WTC11 (cell line): ENCODE results near the gene TMEM184A. TPM values are rescaled to one million over a fixed set of nuclear protein-coding genes. Genes with fewer than 3 reads are reported as not detected.

Experiments used
- ATAC-seq: fragments of 200-7000 bp; cut with Tn5 transposase; 2 replicates; pipeline ENCODE4 v1.10.0; 2021; ENCODE audit warnings: mild to moderate bottlenecking, moderate library complexity
- CTCF ChIA-PET: fragments of 300-600 bp; sonication (Branson Sonifier 250); formaldehyde crosslinking; loops from one replicate; lab custom pipeline; 2021; ENCODE audit warnings: antibody characterized with exemption; lab: Charles Lee
- POLR2A ChIA-PET: fragments of 350-600 bp; sonication (Branson Sonifier 250); formaldehyde crosslinking; loops from one replicate; lab custom pipeline; 2021; ENCODE audit warnings: antibody characterized with exemption; lab: Charles Lee
- DNase-seq: peaks from one replicate; pipeline ENCODE4 v3.0.0; 2021; ENCODE audit warnings: low spot score
- H3K27ac Mint-ChIP-seq: 2 replicates; pipeline ENCODE4 v1.8.0; 2021; ENCODE audit warnings: mixed read lengths
- H3K27me3 Mint-ChIP-seq: 2 replicates; pipeline ENCODE4 v1.8.0; 2021; ENCODE audit warnings: low read depth, mild to moderate bottlenecking, moderate library complexity, mixed read lengths
- H3K36me3 Mint-ChIP-seq: 2 replicates; pipeline ENCODE4 v1.8.0; 2021; ENCODE audit warnings: mixed read lengths
- H3K4me1 Mint-ChIP-seq: 2 replicates; pipeline ENCODE4 v1.8.0; 2022; ENCODE audit warnings: mixed read lengths
- H3K4me3 Mint-ChIP-seq: 2 replicates; pipeline ENCODE4 v1.8.0; 2021; ENCODE audit warnings: mild to moderate bottlenecking, moderate library complexity, mixed read lengths
- H3K9me3 Mint-ChIP-seq: 2 replicates; pipeline ENCODE4 v1.8.0; 2021; ENCODE audit warnings: mixed read lengths
- CREM ChIP-seq: sonication (generic); formaldehyde crosslinking; IDR thresholded peaks from 2 replicates; pipeline ENCODE4 v1.8.1; 2022; ENCODE audit warnings: mild to moderate bottlenecking, missing genetic modification reagents, moderate library complexity
- JUN ChIP-seq: sonication (generic); formaldehyde crosslinking; IDR thresholded peaks from 2 replicates; pipeline ENCODE4 v1.8.0; 2023; ENCODE audit warnings: mild to moderate bottlenecking, missing genetic modification reagents
- KAT7 ChIP-seq: sonication (generic); formaldehyde crosslinking; IDR thresholded peaks from 2 replicates; pipeline ENCODE4 v1.8.1; 2023; ENCODE audit warnings: missing genetic modification reagents, mild to moderate bottlenecking, borderline replicate concordance
- MXD4 ChIP-seq: fragments of 250-450 bp; sonication (Bioruptor Pico); IDR thresholded peaks from 2 replicates; pipeline ENCODE4 v1.8.0; 2021; ENCODE audit warnings: mild to moderate bottlenecking, moderate library complexity, borderline replicate concordance
- NFYB ChIP-seq: sonication (generic); formaldehyde crosslinking; conservative IDR thresholded peaks from 2 replicates; pipeline ENCODE4 v1.8.0; 2022; ENCODE audit warnings: low read depth, missing genetic modification reagents
- NR3C1 ChIP-seq: sonication (generic); formaldehyde crosslinking; conservative IDR thresholded peaks from 2 replicates; pipeline ENCODE4 v1.8.1; 2023; ENCODE audit warnings: low read depth, mild to moderate bottlenecking, missing genetic modification reagents
- SMAD3 ChIP-seq: sonication (generic); formaldehyde crosslinking; IDR thresholded peaks from 2 replicates; pipeline ENCODE4 v1.8.0; 2022; ENCODE audit warnings: missing genetic modification reagents, mild to moderate bottlenecking, borderline replicate concordance
- TCF7 ChIP-seq: sonication (generic); formaldehyde crosslinking; IDR thresholded peaks from 2 replicates; pipeline ENCODE4 v1.8.0; 2022; ENCODE audit warnings: mild to moderate bottlenecking, low read depth, missing genetic modification reagents, moderate library complexity
- ZNF396 ChIP-seq: fragments of 250-450 bp; sonication (Bioruptor Pico); IDR thresholded peaks from 2 replicates; pipeline ENCODE4 v1.8.0; 2021; ENCODE audit warnings: mild to moderate bottlenecking, moderate library complexity, borderline replicate concordance
- total RNA-seq: library from RNA; stranded (reverse); gene quantifications from 3 replicates; pipeline ENCODE4 v1.2.3, GENCODE V29; 2021
- TF ChIP-seq, protein P1 (sequence below): sonication (generic); formaldehyde crosslinking; IDR thresholded peaks from 2 replicates; pipeline ENCODE4 v1.8.1; 2023; ENCODE audit warnings: mild to moderate bottlenecking, moderate library complexity, missing genetic modification reagents
- TF ChIP-seq, protein P2 (sequence below): sonication (generic); formaldehyde crosslinking; IDR thresholded peaks from 2 replicates; pipeline ENCODE4 v1.8.1; 2023; ENCODE audit warnings: mild to moderate bottlenecking, missing genetic modification reagents, moderate library complexity
- TF ChIP-seq, protein P3 (sequence below): fragments of 250-450 bp; sonication (Bioruptor Pico); IDR thresholded peaks from 2 replicates; pipeline ENCODE4 v1.9.0; 2021; ENCODE audit warnings: mild to moderate bottlenecking, borderline replicate concordance
- TF ChIP-seq, protein P4 (sequence below): fragments of 250-450 bp; sonication (Bioruptor Pico); IDR thresholded peaks from 2 replicates; pipeline ENCODE4 v1.9.0; 2021; ENCODE audit warnings: mild to moderate bottlenecking
- TF ChIP-seq, protein P5 (sequence below): sonication (generic); formaldehyde crosslinking; IDR thresholded peaks from 2 replicates; pipeline ENCODE4 v1.8.1; 2022; ENCODE audit warnings: mild to moderate bottlenecking, moderate library complexity, missing genetic modification reagents
- TF ChIP-seq, protein P6 (sequence below): fragments of 250-450 bp; sonication (Bioruptor Pico); IDR thresholded peaks from 2 replicates; pipeline ENCODE4 v1.9.0; 2021; ENCODE audit warnings: moderate library complexity, mild to moderate bottlenecking, inconsistent platforms, borderline replicate concordance

The TMEM184A gene
- total RNA-seq, 1 experiment from 2014 or later, result 1.4 TPM

DNA sequence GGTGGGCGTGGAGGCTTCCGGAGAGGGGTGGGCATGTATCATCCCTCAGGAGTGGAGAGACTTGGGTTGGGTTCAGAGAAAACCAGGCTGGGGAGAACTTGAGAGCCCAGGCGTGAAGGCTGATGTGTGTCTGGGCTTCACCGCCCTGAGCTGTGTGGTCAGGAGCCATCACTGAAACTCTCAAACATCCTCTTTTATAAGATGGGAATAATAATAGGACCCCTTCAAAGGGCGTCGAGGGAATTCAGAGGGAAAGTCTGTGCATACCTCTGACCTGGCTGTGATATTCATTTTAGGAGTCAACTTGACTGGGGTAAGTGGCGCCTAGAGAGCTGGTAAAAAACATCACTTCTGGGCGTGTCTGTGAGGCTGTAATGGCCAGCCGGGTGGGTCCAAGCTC is 34.9 kb upstream of the TMEM184A start (continued):
- TF ChIP-seq, protein P1, sequence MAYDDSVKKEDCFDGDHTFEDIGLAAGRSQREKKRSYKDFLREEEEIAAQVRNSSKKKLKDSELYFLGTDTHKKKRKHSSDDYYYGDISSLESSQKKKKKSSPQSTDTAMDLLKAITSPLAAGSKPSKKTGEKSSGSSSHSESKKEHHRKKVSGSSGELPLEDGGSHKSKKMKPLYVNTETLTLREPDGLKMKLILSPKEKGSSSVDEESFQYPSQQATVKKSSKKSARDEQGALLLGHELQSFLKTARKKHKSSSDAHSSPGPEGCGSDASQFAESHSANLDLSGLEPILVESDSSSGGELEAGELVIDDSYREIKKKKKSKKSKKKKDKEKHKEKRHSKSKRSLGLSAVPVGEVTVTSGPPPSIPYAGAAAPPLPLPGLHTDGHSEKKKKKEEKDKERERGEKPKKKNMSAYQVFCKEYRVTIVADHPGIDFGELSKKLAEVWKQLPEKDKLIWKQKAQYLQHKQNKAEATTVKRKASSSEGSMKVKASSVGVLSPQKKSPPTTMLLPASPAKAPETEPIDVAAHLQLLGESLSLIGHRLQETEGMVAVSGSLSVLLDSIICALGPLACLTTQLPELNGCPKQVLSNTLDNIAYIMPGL (CRISPR knock-in tag), result no peak
- TF ChIP-seq NR3C1 (CRISPR knock-in tag), result no peak
- TF ChIP-seq, protein P2, sequence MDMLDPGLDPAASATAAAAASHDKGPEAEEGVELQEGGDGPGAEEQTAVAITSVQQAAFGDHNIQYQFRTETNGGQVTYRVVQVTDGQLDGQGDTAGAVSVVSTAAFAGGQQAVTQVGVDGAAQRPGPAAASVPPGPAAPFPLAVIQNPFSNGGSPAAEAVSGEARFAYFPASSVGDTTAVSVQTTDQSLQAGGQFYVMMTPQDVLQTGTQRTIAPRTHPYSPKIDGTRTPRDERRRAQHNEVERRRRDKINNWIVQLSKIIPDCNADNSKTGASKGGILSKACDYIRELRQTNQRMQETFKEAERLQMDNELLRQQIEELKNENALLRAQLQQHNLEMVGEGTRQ (CRISPR knock-in tag), result no peak

DNA sequence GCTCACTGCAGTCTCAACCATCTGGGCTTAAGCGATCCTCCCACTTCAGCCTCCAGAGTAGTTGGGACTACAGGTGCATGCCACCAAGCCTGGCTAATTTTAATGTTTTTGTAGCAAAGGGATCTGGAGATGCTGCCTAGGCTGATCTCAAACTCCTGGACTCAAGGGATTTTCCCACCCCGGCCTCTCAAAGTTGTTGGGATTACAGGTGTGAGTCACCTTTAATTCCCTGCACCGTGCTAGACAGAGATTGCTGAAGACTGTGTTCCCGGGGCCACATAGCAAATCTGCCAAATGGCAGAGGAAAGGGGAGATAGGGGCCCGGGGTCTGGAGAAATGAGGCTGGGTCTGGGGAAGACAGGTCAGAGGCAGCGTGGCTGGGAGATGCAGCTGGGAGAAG is 34.5 kb upstream of the TMEM184A start:
- ChIA-PET CTCF (interaction anchor here (0.6 kb wide), 1 partner anchor 177 kb away, joined by 3 read pairs; no protein-coding TSS in a partner anchor), POLR2A (no interaction called here)
- Mint-ChIP-seq H3K27ac (no peak overlapping the region), H3K36me3 (peaks cover 11% of the 10 kb centered on the region), H3K9me3 (peaks cover 16% of the 10 kb centered on the region), H3K4me3 (no peak overlapping the region), H3K4me1 (peaks cover 3% of the 10 kb centered on the region), H3K27me3 (no peaks in the 10 kb centered on the region; the same call in 1 of the 2 replicates)
- no peak for ATAC-seq
- DNase-seq, result no peak
- no peak for TF ChIP-seq KAT7 (CRISPR knock-in tag)
- TF ChIP-seq ZNF396 (CRISPR knock-in tag), result no peak
- no peak for TF ChIP-seq SMAD3
- TF ChIP-seq, protein P3, sequence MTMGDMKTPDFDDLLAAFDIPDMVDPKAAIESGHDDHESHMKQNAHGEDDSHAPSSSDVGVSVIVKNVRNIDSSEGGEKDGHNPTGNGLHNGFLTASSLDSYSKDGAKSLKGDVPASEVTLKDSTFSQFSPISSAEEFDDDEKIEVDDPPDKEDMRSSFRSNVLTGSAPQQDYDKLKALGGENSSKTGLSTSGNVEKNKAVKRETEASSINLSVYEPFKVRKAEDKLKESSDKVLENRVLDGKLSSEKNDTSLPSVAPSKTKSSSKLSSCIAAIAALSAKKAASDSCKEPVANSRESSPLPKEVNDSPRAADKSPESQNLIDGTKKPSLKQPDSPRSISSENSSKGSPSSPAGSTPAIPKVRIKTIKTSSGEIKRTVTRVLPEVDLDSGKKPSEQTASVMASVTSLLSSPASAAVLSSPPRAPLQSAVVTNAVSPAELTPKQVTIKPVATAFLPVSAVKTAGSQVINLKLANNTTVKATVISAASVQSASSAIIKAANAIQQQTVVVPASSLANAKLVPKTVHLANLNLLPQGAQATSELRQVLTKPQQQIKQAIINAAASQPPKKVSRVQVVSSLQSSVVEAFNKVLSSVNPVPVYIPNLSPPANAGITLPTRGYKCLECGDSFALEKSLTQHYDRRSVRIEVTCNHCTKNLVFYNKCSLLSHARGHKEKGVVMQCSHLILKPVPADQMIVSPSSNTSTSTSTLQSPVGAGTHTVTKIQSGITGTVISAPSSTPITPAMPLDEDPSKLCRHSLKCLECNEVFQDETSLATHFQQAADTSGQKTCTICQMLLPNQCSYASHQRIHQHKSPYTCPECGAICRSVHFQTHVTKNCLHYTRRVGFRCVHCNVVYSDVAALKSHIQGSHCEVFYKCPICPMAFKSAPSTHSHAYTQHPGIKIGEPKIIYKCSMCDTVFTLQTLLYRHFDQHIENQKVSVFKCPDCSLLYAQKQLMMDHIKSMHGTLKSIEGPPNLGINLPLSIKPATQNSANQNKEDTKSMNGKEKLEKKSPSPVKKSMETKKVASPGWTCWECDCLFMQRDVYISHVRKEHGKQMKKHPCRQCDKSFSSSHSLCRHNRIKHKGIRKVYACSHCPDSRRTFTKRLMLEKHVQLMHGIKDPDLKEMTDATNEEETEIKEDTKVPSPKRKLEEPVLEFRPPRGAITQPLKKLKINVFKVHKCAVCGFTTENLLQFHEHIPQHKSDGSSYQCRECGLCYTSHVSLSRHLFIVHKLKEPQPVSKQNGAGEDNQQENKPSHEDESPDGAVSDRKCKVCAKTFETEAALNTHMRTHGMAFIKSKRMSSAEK (CRISPR knock-in tag), result no peak
- no peak for TF ChIP-seq MXD4
- TF ChIP-seq, protein P4, sequence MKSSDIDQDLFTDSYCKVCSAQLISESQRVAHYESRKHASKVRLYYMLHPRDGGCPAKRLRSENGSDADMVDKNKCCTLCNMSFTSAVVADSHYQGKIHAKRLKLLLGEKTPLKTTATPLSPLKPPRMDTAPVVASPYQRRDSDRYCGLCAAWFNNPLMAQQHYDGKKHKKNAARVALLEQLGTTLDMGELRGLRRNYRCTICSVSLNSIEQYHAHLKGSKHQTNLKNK (CRISPR knock-in tag), result no peak
- TF ChIP-seq, protein P2 (CRISPR knock-in tag), result no peak
- TF ChIP-seq, protein P5, sequence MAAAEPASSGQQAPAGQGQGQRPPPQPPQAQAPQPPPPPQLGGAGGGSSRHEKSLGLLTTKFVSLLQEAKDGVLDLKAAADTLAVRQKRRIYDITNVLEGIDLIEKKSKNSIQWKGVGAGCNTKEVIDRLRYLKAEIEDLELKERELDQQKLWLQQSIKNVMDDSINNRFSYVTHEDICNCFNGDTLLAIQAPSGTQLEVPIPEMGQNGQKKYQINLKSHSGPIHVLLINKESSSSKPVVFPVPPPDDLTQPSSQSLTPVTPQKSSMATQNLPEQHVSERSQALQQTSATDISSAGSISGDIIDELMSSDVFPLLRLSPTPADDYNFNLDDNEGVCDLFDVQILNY (CRISPR knock-in tag), result no peak
- TF ChIP-seq JUN (CRISPR knock-in tag), result no peak
- TF ChIP-seq TCF7 (CRISPR knock-in tag), result no peak
- TF ChIP-seq CREM (CRISPR knock-in tag), result no peak
- TF ChIP-seq NFYB (CRISPR knock-in tag), result no peak
- TF ChIP-seq, protein P6, sequence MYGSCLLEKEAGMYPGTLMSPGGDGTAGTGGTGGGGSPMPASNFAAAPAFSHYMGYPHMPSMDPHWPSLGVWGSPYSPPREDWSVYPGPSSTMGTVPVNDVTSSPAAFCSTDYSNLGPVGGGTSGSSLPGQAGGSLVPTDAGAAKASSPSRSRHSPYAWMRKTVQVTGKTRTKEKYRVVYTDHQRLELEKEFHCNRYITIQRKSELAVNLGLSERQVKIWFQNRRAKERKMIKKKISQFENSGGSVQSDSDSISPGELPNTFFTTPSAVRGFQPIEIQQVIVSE (CRISPR knock-in tag), result no peak
